Choroid plexus epithelial cell (primary cell): ENCODE data around the gene RTL1.

Experiments used
- DNase-seq: peaks from one replicate; pipeline ENCODE4 v3.0.0-alpha.2; 2010; ENCODE audit warnings: low read depth
- H3K4me3 ChIP-seq: 2 replicates; pipeline ENCODE4 v1.5.1; 2011; ENCODE audit warnings: low read depth, mild to moderate bottlenecking, control low read depth, low read length, moderate library complexity
- CTCF ChIP-seq: conservative IDR thresholded peaks from 2 replicates; pipeline ENCODE4 v1.5.1; 2011; ENCODE audit warnings: low read depth, mild to moderate bottlenecking, control low read depth, inconsistent platforms, low read length, moderate library complexity

RTL1 gene

GRCh38 chr14:100903134-100903468, 421 bp downstream of the RTL1 start:
- no peak for TF ChIP-seq CTCF
- H3K4me3 ChIP-seq = no peak overlapping the region
- DNase-seq = no peak

- DNase-seq = no peak
- H3K4me3 ChIP-seq = no peak overlapping the region
- peak; percentile 37 for TF ChIP-seq CTCF
Measured at GRCh38 chr14:100902295-100903133, 1.0 kb downstream of the RTL1 start.

- DNase-seq = no peak
- H3K4me3 ChIP-seq = no peak overlapping the region
- no peak for TF ChIP-seq CTCF
Measured at GRCh38 chr14:100901391-100902183, 1.9 kb downstream of the RTL1 start.

- peak; percentile 48 for TF ChIP-seq CTCF
- DNase-seq = peak; percentile 22
- H3K4me3 ChIP-seq = no peak overlapping the region
Measured at GRCh38 chr14:100900837-100901390, 2.6 kb downstream of the RTL1 start.

GRCh38 chr14:100899884-100900771, 3.4 kb downstream of the RTL1 start:
- no peak overlapping the region for H3K4me3 ChIP-seq
- no peak for DNase-seq
- TF ChIP-seq CTCF = no peak
